ENCODE results near the gene GNGT1.

Gene GNGT1

DNA sequence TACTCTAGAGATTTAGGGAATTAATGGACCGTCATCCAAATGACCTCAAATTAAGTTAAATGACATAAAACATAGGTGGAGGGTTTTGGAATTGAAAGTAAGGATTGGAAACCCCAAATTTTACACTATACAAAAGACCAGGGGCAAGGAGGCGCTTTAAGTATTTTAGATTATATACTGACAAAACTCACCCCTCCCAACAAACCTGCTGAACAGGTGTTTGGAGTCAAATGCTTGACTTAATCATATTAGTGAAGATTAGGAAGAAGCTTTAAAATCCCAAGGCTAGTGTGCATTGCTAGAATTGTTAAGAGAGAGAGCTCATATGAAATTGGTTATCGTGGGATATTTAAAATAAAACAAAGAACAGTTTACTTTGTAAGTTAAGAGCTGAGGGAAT lies at the start of gene GNGT1:
GNGT1 (plus strand) TSS at position 301 of the 400 bp plus-strand sequence. CDS start 180 bp downstream, outside the sequence.
- no peak for DNase-seq (ENCODE audit: low read depth)

DNA sequence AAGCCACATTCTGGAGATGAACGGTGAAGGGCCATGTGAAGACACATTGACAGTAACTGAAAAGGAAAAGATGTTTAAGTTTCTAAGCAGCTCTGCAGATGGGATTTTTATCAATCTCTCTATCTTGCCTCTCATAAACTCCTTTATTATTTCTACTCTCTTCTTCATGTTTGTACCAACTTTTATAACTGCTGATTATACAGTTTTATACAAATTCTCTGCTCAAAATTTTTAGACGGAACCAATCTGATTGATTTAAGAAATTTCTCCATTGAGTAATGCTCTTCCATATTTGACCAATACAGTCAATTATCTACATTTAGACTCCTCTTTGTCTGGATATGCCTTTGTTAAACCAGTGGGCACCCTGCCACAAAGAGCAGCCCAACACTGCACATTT lies 47.5 kb upstream of the GNGT1 start:
- DNase-seq (ENCODE audit: low read depth) = no peak

GRCh38 chr7:93860261-93860660 lies 46.1 kb upstream of the GNGT1 start:
- DNase-seq (ENCODE audit: low read depth) = no peak

GRCh38 chr7:93861325-93861949 lies 44.9 kb upstream of the GNGT1 start:
- no peak for DNase-seq (ENCODE audit: low read depth)

DNA sequence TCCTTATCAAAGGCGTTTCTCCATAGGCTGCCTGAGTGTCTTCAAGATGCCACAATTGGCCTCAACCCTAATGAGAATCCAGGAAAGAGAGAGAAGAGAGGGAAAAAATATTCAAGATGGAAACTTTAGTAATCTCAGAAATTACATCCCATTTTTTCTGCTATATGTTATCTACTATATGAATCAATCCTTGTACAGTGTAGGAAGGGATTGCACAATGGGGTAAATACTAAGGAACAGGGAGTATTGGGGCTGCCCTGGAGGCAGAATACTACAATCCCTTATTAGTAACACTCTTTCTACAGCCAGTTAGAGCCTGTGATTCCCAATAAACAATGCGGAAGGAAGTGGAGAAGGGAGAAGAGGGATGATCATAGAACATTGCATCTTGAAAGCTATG lies 43.7 kb upstream of the GNGT1 start:
- no peak for DNase-seq (ENCODE audit: low read depth)

DNA sequence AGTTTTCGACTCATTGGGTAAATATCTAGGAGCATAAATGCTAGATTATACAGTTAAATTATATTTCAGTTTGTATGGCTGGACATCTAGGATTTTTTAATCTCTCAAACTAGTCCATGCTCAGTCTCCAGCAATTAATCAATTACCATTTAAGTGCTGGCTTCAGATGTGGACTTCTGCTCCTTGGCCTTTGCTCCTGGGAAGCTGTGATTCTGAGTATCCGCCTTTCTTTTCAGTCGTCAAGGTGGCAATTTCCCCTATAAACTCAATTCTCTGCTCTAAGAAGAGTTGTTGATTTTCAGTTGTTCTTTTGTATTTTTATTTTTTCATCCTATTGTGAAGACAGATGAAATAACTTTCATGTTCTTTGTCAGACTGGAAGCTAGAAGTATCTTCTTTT lies 39.5 kb upstream of the GNGT1 start:
- DNase-seq (ENCODE audit: low read depth) = no peak

- no peak for DNase-seq (ENCODE audit: low read depth)
Measured at GRCh38 chr7:93873998-93874574, 32.3 kb upstream of the GNGT1 start.

GRCh38 chr7:93877742-93878141 lies 28.6 kb upstream of the GNGT1 start:
- no peak for DNase-seq (ENCODE audit: low read depth)

GRCh38 chr7:93879356-93879755 lies 27.0 kb upstream of the GNGT1 start:
- no peak for DNase-seq (ENCODE audit: low read depth)

GRCh38 chr7:93882468-93882867 lies 23.9 kb upstream of the GNGT1 start:
- DNase-seq (ENCODE audit: low read depth) = no peak

DNA sequence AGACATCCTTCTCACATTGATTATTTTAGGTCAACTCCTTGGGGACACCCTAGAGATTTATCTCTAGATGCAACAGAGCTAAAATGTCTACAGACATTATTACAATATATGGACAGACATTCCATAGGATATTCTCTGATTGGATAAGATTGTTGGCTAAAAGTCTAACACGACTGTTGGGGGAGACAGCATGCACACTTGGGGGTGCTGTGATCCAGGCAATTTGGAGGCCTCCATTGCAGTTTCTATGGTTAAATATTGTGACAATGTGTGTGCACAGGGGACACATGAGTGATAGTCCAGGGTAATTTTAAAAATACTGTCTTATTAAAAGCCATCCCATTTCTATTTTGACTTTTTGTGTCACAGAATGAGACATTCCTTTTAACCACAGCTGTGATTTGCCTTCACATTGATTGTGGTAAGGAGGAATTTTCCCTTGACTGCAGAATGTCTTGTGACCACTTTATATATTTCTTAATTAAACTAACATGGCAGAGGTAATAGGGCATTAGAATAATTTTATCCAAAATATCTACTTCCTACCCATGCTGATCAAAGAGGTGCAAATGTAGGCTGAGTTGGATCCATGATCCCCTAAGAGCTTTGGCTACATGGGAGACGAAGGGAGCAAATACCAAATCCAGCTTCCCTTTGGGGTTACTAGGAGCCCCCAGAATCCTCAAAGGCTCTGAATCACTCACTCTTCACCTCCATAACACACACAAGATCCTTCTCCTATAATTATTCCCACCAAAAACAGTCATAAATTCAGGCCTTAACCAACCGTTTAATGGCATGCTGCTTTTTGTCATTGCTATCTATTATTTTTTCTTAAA lies 23.1 kb upstream of the GNGT1 start:
- DNase-seq (ENCODE audit: low read depth) = no peak

DNA sequence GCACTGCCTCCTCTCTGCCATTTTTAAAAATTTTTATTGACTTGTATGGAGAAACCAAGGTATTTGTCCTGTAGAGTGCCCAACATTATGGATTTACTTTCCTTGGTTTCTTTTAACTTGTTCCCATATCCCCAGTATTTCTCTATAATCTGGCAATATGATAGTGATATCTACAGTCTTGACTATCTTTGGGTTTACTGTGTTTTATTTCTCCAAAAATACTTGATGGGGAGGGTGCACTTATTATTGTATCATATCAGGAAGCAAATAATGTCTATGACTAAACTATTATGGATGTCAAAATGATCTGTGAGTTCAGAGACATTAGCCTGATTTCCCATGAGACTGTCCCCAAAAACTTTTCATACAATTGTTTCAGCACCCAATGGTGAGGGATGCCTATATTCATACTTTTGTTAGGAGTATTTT lies 22.4 kb upstream of the GNGT1 start:
- no peak for DNase-seq (ENCODE audit: low read depth)

DNA sequence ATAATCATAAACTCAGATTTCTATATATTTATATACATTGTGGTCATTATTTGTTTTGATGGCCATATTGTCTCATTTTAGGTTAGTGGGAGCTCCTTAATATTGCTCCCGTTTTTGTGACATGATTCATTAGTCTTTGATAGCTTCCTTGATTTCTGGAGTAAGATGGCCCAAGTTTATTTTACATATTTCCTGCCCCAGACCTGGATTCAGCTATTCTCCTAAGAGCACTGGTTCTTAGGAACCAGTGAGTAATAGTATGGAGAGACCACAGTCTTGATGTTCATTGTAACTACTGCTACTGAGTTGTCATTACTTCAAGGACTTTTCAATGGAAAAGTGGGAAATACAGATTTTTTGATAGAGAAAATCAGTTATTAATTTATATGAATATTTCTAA lies 21.8 kb upstream of the GNGT1 start:
- DNase-seq (ENCODE audit: low read depth) = no peak

- DNase-seq (ENCODE audit: low read depth) = peak; percentile 35
Measured at GRCh38 chr7:93889261-93889660, 17.1 kb upstream of the GNGT1 start.

DNA sequence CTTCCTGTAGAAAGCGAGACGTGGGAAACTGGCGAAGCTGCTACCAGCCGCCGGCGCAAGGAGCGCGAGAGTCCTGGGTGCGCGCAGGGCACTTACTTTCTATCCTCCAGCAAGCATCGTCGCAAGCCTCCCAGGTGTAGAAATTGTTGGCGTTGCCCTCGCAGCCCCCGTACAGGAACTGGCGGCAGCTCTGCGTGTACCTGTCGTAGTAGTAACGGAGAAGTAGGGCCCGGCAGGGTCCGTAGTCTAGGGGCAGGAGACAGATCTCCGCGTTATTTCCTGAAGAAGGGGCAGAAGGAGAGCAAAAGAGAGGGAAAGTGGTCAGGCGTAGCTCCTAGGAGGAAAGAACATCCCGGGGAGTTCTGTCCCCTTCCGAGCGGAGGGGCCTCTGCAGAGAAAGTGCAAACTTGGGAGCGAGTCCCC lies 16.3 kb upstream of the GNGT1 start:
- DNase-seq (ENCODE audit: low read depth) = no peak

- DNase-seq (ENCODE audit: low read depth) = no peak
Measured at GRCh38 chr7:93890464-93891068, 15.8 kb upstream of the GNGT1 start, which contains the start of gene TFPI2. Gene TFPI2, minus strand, starts transcription at chr7:93890753. Its CDS starts 75 bp downstream, at chr7:93890678.

DNA sequence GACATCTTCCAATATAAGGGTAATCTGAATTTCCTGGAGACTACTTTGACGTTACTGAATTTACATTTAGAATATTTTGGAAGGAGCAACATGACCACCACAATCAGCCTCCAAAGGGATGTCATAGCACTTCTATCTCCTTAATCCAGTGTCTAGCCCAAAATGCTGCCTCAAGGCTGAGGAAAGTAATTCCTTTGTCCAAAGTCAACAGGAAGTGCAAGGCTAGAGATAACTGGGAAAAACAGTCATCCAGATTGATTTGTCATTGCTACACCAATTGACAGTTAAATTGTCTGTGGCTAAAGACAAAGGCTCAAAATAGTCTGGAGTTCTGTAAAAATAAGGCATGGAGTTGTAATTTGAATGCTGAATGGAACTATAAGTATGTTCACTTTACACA lies 11.9 kb upstream of the GNGT1 start:
- no peak for DNase-seq (ENCODE audit: low read depth)

GRCh38 chr7:93894966-93895640 lies 11.3 kb upstream of the GNGT1 start:
- DNase-seq (ENCODE audit: low read depth) = no peak

DNA sequence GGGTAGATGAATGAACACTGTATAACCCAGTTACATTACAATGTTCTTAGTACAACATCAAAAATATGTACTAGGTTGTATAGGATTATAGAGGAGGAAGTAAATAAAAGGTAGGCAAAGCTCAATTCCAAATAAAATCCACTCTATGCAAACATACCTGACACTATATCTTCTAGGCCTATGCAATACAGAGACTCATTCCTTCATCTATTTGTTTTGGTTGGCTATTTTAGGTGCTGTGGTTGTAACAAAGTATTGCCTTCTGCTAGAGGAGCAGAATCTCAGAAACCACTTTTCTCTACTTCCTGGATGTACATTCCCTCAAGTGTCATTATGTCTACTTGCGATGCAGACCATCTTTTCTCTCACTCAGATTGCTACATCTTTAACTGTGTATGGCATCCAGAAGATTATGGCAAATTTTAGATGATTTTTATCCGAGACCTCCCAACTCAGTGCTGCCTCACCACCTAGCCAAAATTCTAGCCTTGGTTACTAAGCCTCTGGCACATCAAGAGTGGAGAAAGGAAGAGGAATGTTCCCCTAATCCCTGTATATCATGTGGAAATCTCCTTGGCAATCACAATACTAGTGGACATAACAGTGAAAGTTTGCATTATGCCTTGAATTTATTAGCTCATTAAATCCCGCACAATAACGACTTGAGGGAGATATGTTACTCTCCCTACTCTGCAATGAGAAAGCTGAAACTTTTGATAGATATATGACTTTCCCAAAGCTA lies 10.3 kb upstream of the GNGT1 start:
- DNase-seq (ENCODE audit: low read depth) = no peak

DNA sequence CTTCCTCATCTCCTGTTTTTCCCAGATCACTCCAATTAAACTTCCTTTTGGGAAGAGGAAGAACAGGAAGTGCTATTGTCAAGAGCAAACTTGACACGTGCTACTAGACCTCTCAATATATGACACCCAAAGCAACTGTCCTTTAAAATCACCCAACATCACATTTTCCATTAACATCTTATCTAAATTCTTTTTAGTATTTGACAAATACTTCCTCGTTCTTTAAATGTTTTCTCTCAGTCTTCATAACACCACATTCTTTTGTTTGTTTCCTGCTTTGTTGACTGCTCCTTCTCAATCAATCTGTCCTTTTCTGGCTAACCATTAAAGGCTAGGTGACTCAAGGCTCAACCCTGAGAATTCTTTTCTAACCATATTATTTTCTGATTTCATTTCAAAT lies 8.7 kb upstream of the GNGT1 start:
- no peak for DNase-seq (ENCODE audit: low read depth)

DNA sequence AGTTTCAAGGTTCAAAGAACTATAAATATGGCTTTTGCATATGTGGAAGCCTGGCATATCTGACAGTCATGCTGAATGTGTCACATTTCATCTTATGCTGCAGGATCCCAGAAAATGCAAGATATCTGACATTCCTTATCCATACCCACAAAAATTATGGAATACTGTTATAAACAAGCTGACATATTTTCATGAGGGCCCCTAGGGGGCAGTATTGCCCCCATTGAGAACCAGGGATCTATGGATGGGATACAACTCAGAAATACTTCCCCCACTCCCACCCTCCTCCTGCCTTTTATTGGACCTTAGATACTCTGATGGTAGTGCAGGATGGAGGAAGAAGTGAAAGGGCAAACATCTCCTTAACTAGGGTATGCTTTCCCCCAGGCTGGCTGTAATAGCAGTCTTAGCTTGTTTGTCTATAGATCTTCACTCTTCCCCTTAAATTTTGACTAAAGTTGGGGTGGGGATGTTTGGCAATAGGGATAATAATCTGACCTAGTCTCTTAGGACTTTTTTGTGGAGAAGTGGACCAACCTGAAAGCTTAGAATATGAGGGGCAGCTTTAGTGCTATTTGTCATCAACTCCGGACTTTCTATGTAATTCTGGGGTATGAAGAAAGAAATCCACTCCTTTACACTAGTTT lies 3.5 kb upstream of the GNGT1 start:
- DNase-seq (ENCODE audit: low read depth) = peak; percentile 15
